GM19452 (cell line): Measurements from ENCODE around the gene NRG3.
"Not testable (repeated sequence)": the region's sequence is repeated elsewhere in the genome, so short reads cannot be mapped to it uniquely, and the experiment has no call there.

ENCODE experiments used
- ATAC-seq: cut with Tn5 transposase; IDR thresholded peaks from one replicate; pipeline ENCODE4 v1.9.1; 2021; ENCODE audit not compliant: unreplicated experiment

NRG3 gene

GRCh38 chr10:82267465-82267864 is 392.5 kb downstream of the NRG3 start:
- no peak for ATAC-seq

DNA sequence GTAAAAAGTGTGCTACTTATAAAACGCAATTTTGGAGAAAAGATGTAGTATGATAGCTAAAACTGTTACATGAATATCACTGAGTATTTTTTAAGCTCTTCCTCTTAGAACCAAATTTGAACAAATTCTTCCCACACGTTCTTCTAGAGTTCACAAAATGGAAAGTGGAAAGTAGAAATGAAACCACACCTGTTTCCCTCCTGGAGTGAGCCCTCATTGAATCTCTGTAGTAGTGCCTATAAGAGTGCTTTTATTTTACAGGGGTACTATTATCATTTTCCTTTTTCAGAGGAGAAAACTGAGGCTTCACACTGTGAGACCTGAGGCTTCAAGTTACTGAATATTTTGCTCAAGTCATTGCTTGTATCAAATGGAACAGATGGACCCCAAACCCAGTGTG is 393.0 kb downstream of the NRG3 start:
- ATAC-seq: no peak

- no peak for ATAC-seq
Measured at GRCh38 chr10:82277591-82277990, 402.6 kb downstream of the NRG3 start.

DNA sequence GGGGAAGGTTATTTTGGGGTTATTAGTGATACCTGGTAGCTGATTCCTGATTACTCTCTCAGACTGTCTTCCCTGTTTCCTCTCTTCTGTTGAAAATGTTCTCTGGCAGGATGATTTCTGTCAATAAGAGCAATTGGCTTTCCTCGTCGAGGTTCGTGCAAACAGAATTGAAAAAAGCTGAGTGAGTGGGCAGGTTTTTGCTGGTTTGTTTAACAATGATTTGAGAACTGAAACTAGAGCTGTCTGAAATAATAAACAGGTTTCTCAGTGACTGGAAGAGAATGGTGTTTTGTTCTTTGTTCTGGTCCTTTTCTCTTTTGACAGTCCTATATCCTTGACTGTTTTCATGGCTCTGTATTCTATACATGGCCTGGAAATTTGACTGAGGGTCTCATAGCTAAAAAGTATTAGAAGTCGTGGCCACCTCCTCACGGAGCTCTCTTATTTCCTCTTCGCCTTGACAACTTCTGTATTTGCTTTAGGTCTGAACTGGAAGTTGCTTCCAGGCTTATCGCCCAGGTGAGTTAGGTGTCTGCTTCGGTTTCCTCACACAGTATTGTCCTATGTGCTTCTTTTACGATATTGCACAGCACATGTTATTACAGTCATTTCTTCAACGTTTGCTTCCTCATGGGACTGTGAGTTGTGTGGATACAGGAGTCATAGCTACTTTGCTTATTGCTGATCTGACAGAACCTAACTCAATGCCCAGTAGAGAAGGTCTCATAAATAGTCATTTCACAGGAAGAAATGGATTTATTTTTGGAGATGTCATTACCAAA is 403.6 kb downstream of the NRG3 start:
- no peak for ATAC-seq

- ATAC-seq: no peak
Measured at GRCh38 chr10:82282782-82283456, 407.9 kb downstream of the NRG3 start.

GRCh38 chr10:82284180-82284579 is 409.2 kb downstream of the NRG3 start:
- ATAC-seq: no peak

- ATAC-seq: no peak
Measured at GRCh38 chr10:82288461-82288881, 413.5 kb downstream of the NRG3 start.

DNA sequence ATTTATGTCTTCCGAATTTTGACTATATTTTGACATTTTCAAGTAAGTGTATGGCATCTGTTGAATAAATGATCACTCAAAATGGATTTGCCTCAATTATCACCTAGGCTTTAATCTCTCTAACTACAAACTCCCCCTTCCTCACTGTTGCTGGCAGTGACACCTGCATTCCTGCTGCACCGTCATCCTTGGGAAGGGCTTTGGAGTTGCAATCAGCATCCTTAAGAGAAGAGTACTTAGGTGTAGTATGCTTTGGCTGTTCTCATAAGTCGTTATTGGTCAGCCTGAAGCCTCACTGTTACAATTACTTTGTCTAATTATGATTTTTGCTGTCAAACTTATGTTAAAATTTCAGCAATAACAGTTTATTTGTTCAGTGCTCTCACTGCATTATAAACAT is 415.0 kb downstream of the NRG3 start:
- ATAC-seq: no peak

GRCh38 chr10:82294874-82295378 is 419.9 kb downstream of the NRG3 start:
- no peak for ATAC-seq

DNA sequence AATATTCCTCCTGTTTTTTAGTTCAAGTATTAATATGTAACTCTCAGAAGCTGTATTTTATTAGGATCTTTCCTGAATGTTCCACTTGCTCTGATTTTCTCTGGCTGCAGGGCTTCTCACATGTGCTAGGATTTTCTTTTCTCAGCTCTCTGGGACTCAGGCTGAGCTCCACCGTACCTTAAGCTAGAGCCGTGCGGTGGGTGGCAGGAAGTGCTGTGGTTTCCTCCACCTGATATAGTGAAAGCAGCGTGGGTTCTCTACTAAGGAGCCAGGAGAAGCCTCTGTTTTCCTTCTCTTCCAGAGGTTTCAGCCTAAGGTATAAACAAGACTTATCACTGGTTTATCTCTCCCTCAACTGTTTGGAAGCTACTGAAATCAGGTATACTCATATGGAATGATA is 433.6 kb downstream of the NRG3 start:
- no peak for ATAC-seq

DNA sequence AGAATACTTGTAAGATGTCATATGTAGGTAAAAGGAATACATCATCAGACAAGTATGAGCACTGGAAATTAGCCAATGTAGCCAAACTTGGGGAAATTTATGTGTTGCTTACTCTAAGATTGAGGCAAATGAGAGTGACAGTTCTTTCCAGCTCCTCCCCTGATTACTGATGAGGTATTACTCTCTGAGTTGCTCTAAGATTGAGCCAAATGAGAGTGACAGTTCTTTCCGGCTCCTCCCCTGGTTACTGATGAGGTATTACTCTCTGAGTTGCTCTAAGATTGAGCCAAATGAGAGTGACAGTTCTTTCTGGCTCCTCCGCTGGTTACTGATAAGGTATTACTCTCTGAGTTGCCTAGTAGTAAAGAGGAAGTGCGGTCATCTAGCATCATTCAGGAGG is 435.8 kb downstream of the NRG3 start:
- no peak for ATAC-seq

DNA sequence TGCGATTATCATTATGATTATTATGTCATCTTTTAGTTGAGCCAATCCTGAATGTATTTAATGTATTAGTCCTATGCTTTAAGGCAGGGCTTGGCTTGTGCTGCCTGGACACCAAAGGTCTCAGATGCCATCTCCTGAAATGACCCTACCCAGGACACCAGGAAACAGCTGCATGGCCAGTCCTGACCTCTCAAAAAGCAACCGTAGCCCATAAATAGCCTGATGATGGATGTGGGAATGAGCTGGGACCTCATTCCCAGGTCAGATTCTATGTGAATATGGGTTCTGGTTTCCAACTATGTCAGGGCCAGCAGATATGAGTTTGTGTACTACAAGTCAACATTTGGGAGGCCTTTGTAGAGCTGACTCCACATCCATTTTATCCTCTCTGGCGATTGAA is 438.4 kb downstream of the NRG3 start:
- ATAC-seq: no peak

- ATAC-seq: no peak
Measured at GRCh38 chr10:82318534-82318933, 443.5 kb downstream of the NRG3 start.

DNA sequence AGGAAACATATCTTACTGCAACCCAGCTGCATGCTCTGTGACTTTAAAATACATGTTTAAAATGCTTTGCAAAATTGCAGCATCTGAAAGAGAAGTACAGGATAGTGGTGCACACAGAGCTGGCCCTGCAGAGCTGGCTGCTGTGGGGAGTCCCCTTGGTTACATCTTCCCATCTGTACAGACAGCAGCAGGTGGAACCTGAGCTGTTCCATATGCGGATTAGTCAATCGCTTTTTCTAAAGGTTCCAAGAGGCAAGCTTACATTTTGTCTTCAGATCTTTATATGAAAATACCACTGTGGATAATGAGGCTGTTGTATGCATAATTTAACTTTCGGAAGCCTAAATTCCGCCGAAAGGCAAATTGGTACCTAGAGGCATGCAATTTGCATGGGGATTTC is 444.1 kb downstream of the NRG3 start:
- ATAC-seq: no peak

DNA sequence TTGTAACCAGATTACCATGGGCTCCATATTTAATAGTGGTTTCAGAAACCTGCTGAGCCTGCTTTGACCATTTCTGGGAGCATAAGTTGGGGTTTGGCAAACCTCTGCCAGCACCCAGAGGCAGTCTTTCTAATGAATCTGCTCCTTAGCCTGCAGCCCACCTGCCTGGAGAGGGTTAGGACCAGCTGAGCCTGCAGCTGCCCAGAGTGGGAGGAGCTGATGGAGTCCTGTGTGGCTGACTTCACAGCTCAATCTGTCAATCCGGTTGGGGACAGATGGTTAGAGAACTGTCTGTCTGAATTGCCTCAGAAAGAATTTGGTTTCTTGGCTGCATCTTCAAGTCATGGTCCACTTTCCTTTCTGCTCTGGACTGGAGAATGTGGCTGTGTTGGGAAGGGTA is 444.6 kb downstream of the NRG3 start:
- no peak for ATAC-seq

DNA sequence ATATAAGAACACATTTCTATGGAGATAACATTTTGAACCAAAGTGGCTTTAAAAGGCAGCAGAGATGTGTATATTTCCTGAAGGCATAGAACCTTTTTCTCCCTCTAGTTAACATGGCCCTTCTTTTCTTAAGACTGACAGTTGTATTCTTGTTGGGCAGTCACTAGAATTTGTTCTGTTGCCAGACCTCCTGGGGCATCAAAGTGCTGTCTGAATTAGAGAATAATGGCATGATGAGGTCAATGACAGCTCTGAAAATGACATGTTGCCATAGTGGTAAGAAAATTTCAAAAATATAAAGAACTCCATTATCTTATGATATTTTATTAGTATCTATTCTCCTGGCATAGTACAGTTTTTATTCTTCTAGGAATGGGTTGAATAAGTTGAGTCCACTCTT is 446.7 kb downstream of the NRG3 start:
- ATAC-seq: no peak

GRCh38 chr10:82331716-82332115 is 456.7 kb downstream of the NRG3 start:
- ATAC-seq: no peak

DNA sequence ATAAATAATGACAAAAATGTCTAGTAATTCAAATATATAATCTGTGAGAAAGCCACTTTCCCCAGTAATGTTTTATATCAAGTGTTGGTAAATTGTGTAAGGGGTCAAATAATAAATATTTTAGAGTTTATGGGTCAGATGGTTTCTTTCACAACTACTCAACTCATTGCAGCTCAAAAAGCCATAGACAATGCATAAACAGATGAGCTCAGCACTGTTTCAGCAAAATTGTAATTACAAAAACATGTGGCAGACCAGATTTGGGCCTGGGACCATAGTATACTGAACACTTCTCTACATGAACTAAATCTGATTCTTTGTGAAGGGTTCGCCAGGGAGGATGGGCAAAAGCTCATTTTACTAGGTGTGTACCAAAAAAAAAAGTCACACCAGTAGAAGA is 460.8 kb downstream of the NRG3 start:
- no peak for ATAC-seq

- ATAC-seq: no peak
Measured at GRCh38 chr10:82340166-82340565, 465.2 kb downstream of the NRG3 start.

DNA sequence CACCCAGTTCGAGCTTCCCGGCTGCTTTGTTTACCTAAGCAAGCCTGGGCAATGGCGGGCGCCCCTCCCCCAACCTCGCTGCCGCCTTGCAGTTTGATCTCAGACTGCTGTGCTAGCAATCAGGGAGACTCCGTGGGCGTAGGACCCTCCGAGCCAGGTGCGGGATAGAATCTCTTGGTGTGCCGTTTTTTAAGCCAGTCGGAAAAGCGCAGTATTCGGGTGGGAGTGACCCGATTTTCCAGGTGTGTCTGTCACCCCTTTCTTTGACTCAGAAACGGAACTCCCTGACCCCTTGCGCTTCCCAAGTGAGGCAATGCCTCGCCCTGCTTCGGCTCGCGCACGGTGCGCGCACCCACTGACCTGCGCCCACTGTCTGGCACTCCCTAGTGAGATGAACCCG is 474.6 kb downstream of the NRG3 start:
- ATAC-seq: not testable (repeated sequence)

DNA sequence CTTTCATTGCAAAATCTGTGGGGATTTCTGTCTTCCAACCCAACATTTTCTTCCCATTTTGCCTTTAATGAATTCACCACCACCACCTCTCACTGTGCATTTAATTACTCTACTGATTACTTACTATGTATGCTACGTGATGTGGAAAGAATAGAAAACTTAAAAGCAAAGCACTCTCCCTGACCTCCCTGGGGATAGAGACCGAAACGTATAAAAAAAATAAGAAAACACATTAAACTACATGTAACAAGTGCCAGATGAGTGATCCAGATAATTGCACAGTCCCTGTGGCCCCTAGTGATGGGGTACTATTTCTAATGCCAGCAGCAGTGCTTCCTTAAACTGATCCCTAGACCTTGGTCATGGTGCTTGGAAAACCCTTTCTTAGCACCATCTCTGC is 478.4 kb downstream of the NRG3 start:
- ATAC-seq: no peak

DNA sequence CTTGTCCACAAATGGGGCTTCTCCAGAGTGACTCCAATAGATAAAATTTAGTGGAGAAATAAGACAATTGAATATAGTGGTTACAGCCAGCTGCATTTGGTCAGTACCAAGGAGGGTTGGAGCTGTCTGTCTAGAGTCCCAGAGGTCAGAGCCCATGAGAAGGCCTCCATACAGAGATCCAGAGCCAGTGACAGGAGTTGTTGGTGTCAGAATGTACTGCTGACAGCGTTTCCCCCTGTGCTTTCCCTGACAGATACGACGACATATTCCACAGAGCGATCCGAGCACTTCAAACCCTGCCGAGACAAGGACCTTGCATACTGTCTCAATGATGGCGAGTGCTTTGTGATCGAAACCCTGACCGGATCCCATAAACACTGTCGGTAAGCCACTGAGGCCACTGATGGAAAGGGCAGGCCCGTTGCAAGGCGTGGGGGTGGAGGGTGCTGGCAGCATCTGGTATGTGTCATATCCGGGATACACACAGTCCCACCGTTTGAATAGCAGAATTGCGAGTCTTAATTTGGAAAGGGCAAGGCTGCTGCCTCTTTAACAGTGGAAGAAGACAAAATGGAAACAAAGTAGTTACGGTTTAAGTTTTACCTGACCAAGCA is 483.6 kb downstream of the NRG3 start:
- ATAC-seq: no peak
